NCI-H1436 (cell line): ENCODE data around the gene ZNF17.
A peak's percentile ranks its signal among the peaks of the same experiment; 100 is the strongest.

Experiments
- DNase-seq: peaks from one replicate; lab custom pipeline; 2025; lab: John Stamatoyannopoulos, UW

The ZNF17 gene

GRCh38 chr19:57434386-57435061 is 23.6 kb downstream of the ZNF17 start:
- no peak for DNase-seq

- DNase-seq = peak; percentile 99
These were observed 24.4 kb downstream of the ZNF17 start, which contains the start of gene ZNF749 for GRCh38 chr19:57435062-57435978. ZNF749 (plus strand) TSS chr19:57435325; CDS start chr19:57435579, 254 bp downstream.

- DNase-seq = no peak
These were observed 25.5 kb downstream of the ZNF17 start for GRCh38 chr19:57436417-57436816.

- DNase-seq = no peak
These were observed 27.0 kb downstream of the ZNF17 start for GRCh38 chr19:57437931-57438330.

GRCh38 chr19:57438925-57439324 is 28.0 kb downstream of the ZNF17 start:
- DNase-seq = no peak

- no peak for DNase-seq
These were observed 31.2 kb downstream of the ZNF17 start for GRCh38 chr19:57441979-57442752.

GRCh38 chr19:57443121-57443696 is 32.2 kb downstream of the ZNF17 start:
- no peak for DNase-seq

- no peak for DNase-seq
These were observed 41.3 kb downstream of the ZNF17 start for GRCh38 chr19:57452307-57452706.

- no peak for DNase-seq
These were observed 54.9 kb downstream of the ZNF17 start for GRCh38 chr19:57465680-57466381.

- DNase-seq = no peak
These were observed 55.5 kb downstream of the ZNF17 start for GRCh38 chr19:57466489-57466888.
